ENCODE data around the gene SPSB1.

The SPSB1 gene

GRCh38 chr1:9260059-9260766, 32.5 kb upstream of the SPSB1 start:
- no peak for DNase-seq

- DNase-seq = no peak
Measured at GRCh38 chr1:9261496-9261895, 31.2 kb upstream of the SPSB1 start.

- DNase-seq = no peak
Measured at GRCh38 chr1:9262096-9262986, 30.4 kb upstream of the SPSB1 start.

- DNase-seq = no peak
Measured at GRCh38 chr1:9263276-9263855, 29.3 kb upstream of the SPSB1 start.

GRCh38 chr1:9263984-9264872, 28.5 kb upstream of the SPSB1 start:
- no peak for DNase-seq

GRCh38 chr1:9265037-9265436, 27.7 kb upstream of the SPSB1 start:
- no peak for DNase-seq

- no peak for DNase-seq
Measured at GRCh38 chr1:9265968-9266367, 26.7 kb upstream of the SPSB1 start.

- DNase-seq = no peak
Measured at GRCh38 chr1:9267352-9267686, 25.4 kb upstream of the SPSB1 start.

- DNase-seq = no peak
Measured at GRCh38 chr1:9267827-9268581, 24.7 kb upstream of the SPSB1 start.

- no peak for DNase-seq
Measured at GRCh38 chr1:9269078-9269501, 23.6 kb upstream of the SPSB1 start.

GRCh38 chr1:9269721-9270120, 23.0 kb upstream of the SPSB1 start:
- DNase-seq = no peak

GRCh38 chr1:9270290-9270883, 22.3 kb upstream of the SPSB1 start:
- no peak for DNase-seq

GRCh38 chr1:9271283-9271682, 21.4 kb upstream of the SPSB1 start:
- no peak for DNase-seq

GRCh38 chr1:9271861-9272595, 20.7 kb upstream of the SPSB1 start:
- no peak for DNase-seq

GRCh38 chr1:9273177-9273576, 19.5 kb upstream of the SPSB1 start:
- no peak for DNase-seq

- DNase-seq = no peak
Measured at GRCh38 chr1:9275161-9275560, 17.5 kb upstream of the SPSB1 start.

GRCh38 chr1:9275567-9276034, 17.1 kb upstream of the SPSB1 start:
- peak; percentile 83 for DNase-seq

GRCh38 chr1:9278116-9278515, 14.6 kb upstream of the SPSB1 start:
- no peak for DNase-seq

- no peak for DNase-seq
Measured at GRCh38 chr1:9278585-9279153, 14.0 kb upstream of the SPSB1 start.

- no peak for DNase-seq
Measured at GRCh38 chr1:9279172-9279840, 13.4 kb upstream of the SPSB1 start.

Measured in activated naive CD4-positive, alpha-beta T cell treated with Interleukin-2 at 50 U/mL for 16 hours (primary cell).